ENCODE results near the gene HSF5. TPM values are rescaled to one million over a fixed set of nuclear protein-coding genes. Genes with fewer than 3 reads are reported as not detected.

HSF5 gene
- total RNA-seq, 1 experiment from 2014 or later = 0.07 TPM

- intact Hi-C loops (cut with micrococcal nuclease; ENCODE audit: unreplicated experiment) = no loop called here
- no peaks in the 10 kb centered on the region for H3K9me3 Mint-ChIP-seq (ENCODE audit: low read depth, unreplicated experiment)
- CTCF ChIA-PET = no interaction called here
- no peak overlapping the region for H3K27ac Mint-ChIP-seq (ENCODE audit: unreplicated experiment)
- no peak for DNase-seq
- H3K27me3 Mint-ChIP-seq (ENCODE audit: unreplicated experiment) = no peaks in the 10 kb centered on the region
- TF ChIP-seq, protein P1, sequence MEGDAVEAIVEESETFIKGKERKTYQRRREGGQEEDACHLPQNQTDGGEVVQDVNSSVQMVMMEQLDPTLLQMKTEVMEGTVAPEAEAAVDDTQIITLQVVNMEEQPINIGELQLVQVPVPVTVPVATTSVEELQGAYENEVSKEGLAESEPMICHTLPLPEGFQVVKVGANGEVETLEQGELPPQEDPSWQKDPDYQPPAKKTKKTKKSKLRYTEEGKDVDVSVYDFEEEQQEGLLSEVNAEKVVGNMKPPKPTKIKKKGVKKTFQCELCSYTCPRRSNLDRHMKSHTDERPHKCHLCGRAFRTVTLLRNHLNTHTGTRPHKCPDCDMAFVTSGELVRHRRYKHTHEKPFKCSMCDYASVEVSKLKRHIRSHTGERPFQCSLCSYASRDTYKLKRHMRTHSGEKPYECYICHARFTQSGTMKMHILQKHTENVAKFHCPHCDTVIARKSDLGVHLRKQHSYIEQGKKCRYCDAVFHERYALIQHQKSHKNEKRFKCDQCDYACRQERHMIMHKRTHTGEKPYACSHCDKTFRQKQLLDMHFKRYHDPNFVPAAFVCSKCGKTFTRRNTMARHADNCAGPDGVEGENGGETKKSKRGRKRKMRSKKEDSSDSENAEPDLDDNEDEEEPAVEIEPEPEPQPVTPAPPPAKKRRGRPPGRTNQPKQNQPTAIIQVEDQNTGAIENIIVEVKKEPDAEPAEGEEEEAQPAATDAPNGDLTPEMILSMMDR (IDR thresholded peaks at IDR 0.05; ENCODE audit: unreplicated experiment) = no peak
- no peak overlapping the region for H3K4me3 Mint-ChIP-seq (ENCODE audit: low read depth, unreplicated experiment)
- H3K36me3 Mint-ChIP-seq (ENCODE audit: insufficient read depth, unreplicated experiment) = peaks cover 10% of the 10 kb centered on the region
- no TSS peak for BruUV-seq (replicated peaks)
- peaks cover 12% of the 10 kb centered on the region for H3K4me1 Mint-ChIP-seq (ENCODE audit: low read depth, unreplicated experiment)
These were observed 67.4 kb downstream of the HSF5 start for GRCh38 chr17:58420827-58421226.

- no peaks in the 10 kb centered on the region for H3K27me3 Mint-ChIP-seq (ENCODE audit: unreplicated experiment)
- peak; percentile 94 for DNase-seq
- CTCF ChIA-PET = interaction anchor here (0.6 to 2.6 kb wide), 17 partner anchors 12 to 471 kb away, joined by 3 to 40 read pairs (median 4); partner anchors contain the start of gene SUPT4H1
- H3K9me3 Mint-ChIP-seq (ENCODE audit: low read depth, unreplicated experiment) = no peaks in the 10 kb centered on the region
- peaks cover 14% of the 10 kb centered on the region for H3K36me3 Mint-ChIP-seq (ENCODE audit: insufficient read depth, unreplicated experiment)
- peaks cover 20% of the 10 kb centered on the region for H3K4me1 Mint-ChIP-seq (ENCODE audit: low read depth, unreplicated experiment)
- intact Hi-C loops (cut with micrococcal nuclease; ENCODE audit: unreplicated experiment) = loop anchor here (1.0 to 2.0 kb wide), 4 partner anchors 17 to 100 kb away; partner anchors contain the start of gene SUPT4H1
- BruUV-seq (replicated peaks) = no TSS peak
- peak within 1 kb of the TSS; percentile 77 for H3K4me3 Mint-ChIP-seq (ENCODE audit: low read depth, unreplicated experiment)
- TF ChIP-seq, protein P1 (IDR thresholded peaks at IDR 0.05; ENCODE audit: unreplicated experiment) = peak; percentile 45
- H3K27ac Mint-ChIP-seq (ENCODE audit: unreplicated experiment) = peak within 1 kb of the TSS; percentile 83
These were observed 70.7 kb downstream of the HSF5 start, which contains the start of gene RNF43 for GRCh38 chr17:58417300-58418092. Gene RNF43, minus strand, starts transcription at chr17:58417534. Its CDS starts 1,957 bp downstream, at chr17:58415577.

DNA sequence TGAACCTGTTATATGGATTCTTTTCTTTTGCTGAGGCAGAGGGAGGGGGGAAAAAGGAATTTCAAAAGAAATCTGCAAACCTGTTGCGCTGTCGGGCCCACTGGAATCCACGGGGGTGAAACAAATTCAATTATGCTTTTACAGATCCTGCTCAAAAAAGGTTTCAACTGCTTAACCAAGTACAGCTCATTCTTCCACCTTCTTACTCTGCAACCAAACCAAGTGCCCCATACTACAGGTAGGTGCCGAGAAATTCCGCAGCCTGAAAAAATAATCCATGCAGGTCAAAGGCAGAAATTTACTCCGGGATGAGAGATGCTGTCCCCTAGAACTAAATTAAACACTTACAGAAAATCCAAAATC lies 71.3 kb downstream of the HSF5 start:
- H3K36me3 Mint-ChIP-seq (ENCODE audit: insufficient read depth, unreplicated experiment) = peaks cover 14% of the 10 kb centered on the region
- TF ChIP-seq, protein P1 (IDR thresholded peaks at IDR 0.05; ENCODE audit: unreplicated experiment) = no peak
- H3K4me1 Mint-ChIP-seq (ENCODE audit: low read depth, unreplicated experiment) = peaks cover 26% of the 10 kb centered on the region
- intact Hi-C loops (cut with micrococcal nuclease; ENCODE audit: unreplicated experiment) = loop anchor here (1.0 to 2.0 kb wide), 4 partner anchors 16 to 100 kb away; partner anchors contain the start of gene SUPT4H1
- BruUV-seq (replicated peaks) = TSS peak; percentile 84
- H3K27ac Mint-ChIP-seq (ENCODE audit: unreplicated experiment) = peak overlapping the region; percentile 83
- no peaks in the 10 kb centered on the region for H3K27me3 Mint-ChIP-seq (ENCODE audit: unreplicated experiment)
- H3K9me3 Mint-ChIP-seq (ENCODE audit: low read depth, unreplicated experiment) = no peaks in the 10 kb centered on the region
- CTCF ChIA-PET = interaction anchor here (0.9 to 2.6 kb wide), 11 partner anchors 12 to 112 kb away, joined by 3 to 40 read pairs (median 4); partner anchors contain the start of gene SUPT4H1
- H3K4me3 Mint-ChIP-seq (ENCODE audit: low read depth, unreplicated experiment) = peak overlapping the region; percentile 77
- DNase-seq = no peak

GRCh38 chr17:58416396-58416795 lies 71.8 kb downstream of the HSF5 start:
- intact Hi-C loops (cut with micrococcal nuclease; ENCODE audit: unreplicated experiment) = loop anchor here (2.0 kb wide), 3 partner anchors 16 to 64 kb away; partner anchors contain the start of gene SUPT4H1
- no TSS peak for BruUV-seq (replicated peaks)
- Mint-ChIP-seq H3K4me1 (ENCODE audit: low read depth, unreplicated experiment) (peaks cover 31% of the 10 kb centered on the region), H3K4me3 (ENCODE audit: low read depth, unreplicated experiment) (peak overlapping the region; percentile 77), H3K9me3 (ENCODE audit: low read depth, unreplicated experiment) (no peaks in the 10 kb centered on the region), H3K27me3 (ENCODE audit: unreplicated experiment) (no peaks in the 10 kb centered on the region), H3K36me3 (ENCODE audit: insufficient read depth, unreplicated experiment) (peaks cover 14% of the 10 kb centered on the region), H3K27ac (ENCODE audit: unreplicated experiment) (peak overlapping the region; percentile 83)
- DNase-seq = no peak
- CTCF ChIA-PET = interaction anchor here (1.5 to 2.6 kb wide), 3 partner anchors 11 to 99 kb away, joined by 4 to 40 read pairs (median 36); partner anchors contain the start of gene SUPT4H1
- TF ChIP-seq, protein P1 (IDR thresholded peaks at IDR 0.05; ENCODE audit: unreplicated experiment) = no peak

Measured in Calu3 (cell line).